HUDEP-2 (cell line): ENCODE results near the gene OPN1MW.
"Not testable (repeated sequence)": the region's sequence is repeated elsewhere in the genome, so short reads cannot be mapped to it uniquely, and the experiment has no call there.

ENCODE experiments used
- DNase-seq, 76 experiments: peaks; one replicate each; lab custom pipeline; 2025; ENCODE audit not compliant: unreplicated experiment in 76 of 76; lab: John Stamatoyannopoulos, UW

The OPN1MW gene

GRCh38 chrX:154182296-154182695 is at the start of gene OPN1MW:
TSS of gene OPN1MW (plus strand) at chrX:154182596. CDS start at chrX:154182678, 82 bp downstream.
- DNase-seq = not testable (repeated sequence)

GRCh38 chrX:154135458-154136229 is 46.8 kb upstream of the OPN1MW start:
- peak in 1 of 76 experiments; percentile 0 for DNase-seq

GRCh38 chrX:154136627-154137161 is 45.7 kb upstream of the OPN1MW start:
- DNase-seq = peak in 41 of 76 experiments; percentile 0 to 43 (median 19)

GRCh38 chrX:154138857-154139256 is 43.5 kb upstream of the OPN1MW start:
- DNase-seq = no peak

GRCh38 chrX:154140206-154140605 is 42.2 kb upstream of the OPN1MW start:
- DNase-seq = no peak

- no peak for DNase-seq
Observed at GRCh38 chrX:154140742-154141141, 41.7 kb upstream of the OPN1MW start.

GRCh38 chrX:154142386-154142785 is 40.0 kb upstream of the OPN1MW start:
- DNase-seq = no peak

GRCh38 chrX:154142950-154143745 is 39.2 kb upstream of the OPN1MW start:
- no peak for DNase-seq

- DNase-seq = not testable (repeated sequence)
Observed at GRCh38 chrX:154144010-154144409, 38.4 kb upstream of the OPN1MW start, which contains the start of gene OPN1LW. TSS of gene OPN1LW (plus strand) at chrX:154144243. CDS start at chrX:154144284, 41 bp downstream.

GRCh38 chrX:154151030-154151429 is 31.4 kb upstream of the OPN1MW start:
- not testable (repeated sequence) for DNase-seq

GRCh38 chrX:154156221-154156620 is 26.2 kb upstream of the OPN1MW start:
- not testable (repeated sequence) for DNase-seq

GRCh38 chrX:154157207-154157606 is 25.2 kb upstream of the OPN1MW start:
- not testable (repeated sequence) for DNase-seq

- DNase-seq = not testable (repeated sequence)
Observed at GRCh38 chrX:154159345-154159744, 23.1 kb upstream of the OPN1MW start.

GRCh38 chrX:154164902-154165301 is 17.5 kb upstream of the OPN1MW start:
- not testable (repeated sequence) for DNase-seq

GRCh38 chrX:154168384-154168783 is 14.0 kb upstream of the OPN1MW start:
- not testable (repeated sequence) for DNase-seq

- not testable (repeated sequence) for DNase-seq
Observed at GRCh38 chrX:154172535-154172943, 9.9 kb upstream of the OPN1MW start.

GRCh38 chrX:154174356-154174755 is 8.0 kb upstream of the OPN1MW start:
- DNase-seq = not testable (repeated sequence)

- not testable (repeated sequence) for DNase-seq
Observed at GRCh38 chrX:154183794-154184193, 1.4 kb downstream of the OPN1MW start.

- DNase-seq = not testable (repeated sequence)
Observed at GRCh38 chrX:154192846-154193245, 10.4 kb downstream of the OPN1MW start.

GRCh38 chrX:154194316-154194715 is 11.9 kb downstream of the OPN1MW start:
- DNase-seq = not testable (repeated sequence)

- not testable (repeated sequence) for DNase-seq
Observed at GRCh38 chrX:154196466-154196865, 14.1 kb downstream of the OPN1MW start.
